Peyer's patch (tissue), 4 donors: ENCODE data around the gene TNNT2.

Source experiments
- POLR2A ChIP-seq, 2 donors: fragments of 450-650 bp; IDR thresholded peaks; one replicate each; pipeline ENCODE4 v1.5.1; 2017; ENCODE audit warnings: antibody characterized with exemption in 2 of 2, mild to moderate bottlenecking in 2 of 2, moderate library complexity in 2 of 2
- TF ChIP-seq, protein P1 (sequence below), 6 experiments: fragments of 450-650 bp in 4 of 6; fragments of 200-600 bp in 2 of 6; sonication (generic) in 1 of 6; IDR thresholded peaks; one replicate each; pipeline ENCODE4 v1.5.1; 2017 to 2019; ENCODE audit warnings: antibody characterized with exemption in 6 of 6, mild to moderate bottlenecking in 3 of 6, moderate library complexity in 1 of 6

DNA sequence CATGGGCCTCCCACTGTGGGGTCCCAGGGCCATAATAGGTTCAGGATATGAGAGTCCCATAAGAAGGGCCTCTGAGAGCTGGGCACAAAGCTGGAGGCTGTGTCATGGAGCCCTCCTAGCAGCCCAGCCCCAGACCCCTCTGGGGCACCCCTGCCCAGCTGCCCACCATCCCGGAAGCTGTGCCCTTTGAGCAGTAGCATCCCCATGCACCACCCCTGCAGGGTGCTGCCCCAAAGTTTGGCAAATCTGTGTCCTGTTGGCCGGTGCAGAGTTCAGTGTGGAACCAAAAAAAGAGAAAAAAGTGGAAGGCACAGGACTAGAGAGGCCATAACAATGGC lies 17.6 kb downstream of the TNNT2 start:
- TF ChIP-seq POLR2A (IDR thresholded peaks at IDR 0.05), result no peak
- TF ChIP-seq, protein P1, sequence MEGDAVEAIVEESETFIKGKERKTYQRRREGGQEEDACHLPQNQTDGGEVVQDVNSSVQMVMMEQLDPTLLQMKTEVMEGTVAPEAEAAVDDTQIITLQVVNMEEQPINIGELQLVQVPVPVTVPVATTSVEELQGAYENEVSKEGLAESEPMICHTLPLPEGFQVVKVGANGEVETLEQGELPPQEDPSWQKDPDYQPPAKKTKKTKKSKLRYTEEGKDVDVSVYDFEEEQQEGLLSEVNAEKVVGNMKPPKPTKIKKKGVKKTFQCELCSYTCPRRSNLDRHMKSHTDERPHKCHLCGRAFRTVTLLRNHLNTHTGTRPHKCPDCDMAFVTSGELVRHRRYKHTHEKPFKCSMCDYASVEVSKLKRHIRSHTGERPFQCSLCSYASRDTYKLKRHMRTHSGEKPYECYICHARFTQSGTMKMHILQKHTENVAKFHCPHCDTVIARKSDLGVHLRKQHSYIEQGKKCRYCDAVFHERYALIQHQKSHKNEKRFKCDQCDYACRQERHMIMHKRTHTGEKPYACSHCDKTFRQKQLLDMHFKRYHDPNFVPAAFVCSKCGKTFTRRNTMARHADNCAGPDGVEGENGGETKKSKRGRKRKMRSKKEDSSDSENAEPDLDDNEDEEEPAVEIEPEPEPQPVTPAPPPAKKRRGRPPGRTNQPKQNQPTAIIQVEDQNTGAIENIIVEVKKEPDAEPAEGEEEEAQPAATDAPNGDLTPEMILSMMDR (IDR thresholded peaks at IDR 0.05), result no peak
